Measurements from ENCODE around the gene PLEKHA3.

Gene PLEKHA3

GRCh38 chr2:178542569-178542968 is 62.3 kb downstream of the PLEKHA3 start:
- Histone ChIP-seq H4K20me1 (ENCODE audit: low read depth, low read length) (no peaks in the 10 kb centered on the region), H3K9me2 (replicated peaks; ENCODE audit: insufficient read depth, low read length) (no peaks in the 10 kb centered on the region), H3K27ac (ENCODE audit: low read depth, low read length) (no peak overlapping the region), H3K9ac (ENCODE audit: low read length) (no peak overlapping the region), H3F3A (ENCODE audit: insufficient read depth) (no peaks in the 10 kb centered on the region), H3K36me3 (ENCODE audit: low read length) (peaks cover 6% of the 10 kb centered on the region; the same call in 1 of the 2 replicates), H3K79me2 (ENCODE audit: insufficient read depth, low read length) (no peaks in the 10 kb centered on the region), H3K27me3 (ENCODE audit: low read length) (no peaks in the 10 kb centered on the region), H3K9me3 (ENCODE audit: insufficient read depth, low read length) (no peaks in the 10 kb centered on the region), H3K4me2 (ENCODE audit: low read depth, low read length, poor library complexity, severe bottlenecking) (no peak overlapping the region), H3K4me3 (ENCODE audit: insufficient read depth, low read length, poor library complexity, severe bottlenecking) (no peak overlapping the region), H2AFZ (ENCODE audit: low read depth, low read length, severe bottlenecking) (no peak overlapping the region)
- TF ChIP-seq, protein P1, sequence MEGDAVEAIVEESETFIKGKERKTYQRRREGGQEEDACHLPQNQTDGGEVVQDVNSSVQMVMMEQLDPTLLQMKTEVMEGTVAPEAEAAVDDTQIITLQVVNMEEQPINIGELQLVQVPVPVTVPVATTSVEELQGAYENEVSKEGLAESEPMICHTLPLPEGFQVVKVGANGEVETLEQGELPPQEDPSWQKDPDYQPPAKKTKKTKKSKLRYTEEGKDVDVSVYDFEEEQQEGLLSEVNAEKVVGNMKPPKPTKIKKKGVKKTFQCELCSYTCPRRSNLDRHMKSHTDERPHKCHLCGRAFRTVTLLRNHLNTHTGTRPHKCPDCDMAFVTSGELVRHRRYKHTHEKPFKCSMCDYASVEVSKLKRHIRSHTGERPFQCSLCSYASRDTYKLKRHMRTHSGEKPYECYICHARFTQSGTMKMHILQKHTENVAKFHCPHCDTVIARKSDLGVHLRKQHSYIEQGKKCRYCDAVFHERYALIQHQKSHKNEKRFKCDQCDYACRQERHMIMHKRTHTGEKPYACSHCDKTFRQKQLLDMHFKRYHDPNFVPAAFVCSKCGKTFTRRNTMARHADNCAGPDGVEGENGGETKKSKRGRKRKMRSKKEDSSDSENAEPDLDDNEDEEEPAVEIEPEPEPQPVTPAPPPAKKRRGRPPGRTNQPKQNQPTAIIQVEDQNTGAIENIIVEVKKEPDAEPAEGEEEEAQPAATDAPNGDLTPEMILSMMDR (IDR thresholded peaks at IDR 0.05; ENCODE audit: insufficient read depth, low read length, poor library complexity, severe bottlenecking) = no peak
- no peak for TF ChIP-seq EZH2phosphoT487 (conservative IDR thresholded peaks at IDR 0.05; ENCODE audit: low read length)

DNA sequence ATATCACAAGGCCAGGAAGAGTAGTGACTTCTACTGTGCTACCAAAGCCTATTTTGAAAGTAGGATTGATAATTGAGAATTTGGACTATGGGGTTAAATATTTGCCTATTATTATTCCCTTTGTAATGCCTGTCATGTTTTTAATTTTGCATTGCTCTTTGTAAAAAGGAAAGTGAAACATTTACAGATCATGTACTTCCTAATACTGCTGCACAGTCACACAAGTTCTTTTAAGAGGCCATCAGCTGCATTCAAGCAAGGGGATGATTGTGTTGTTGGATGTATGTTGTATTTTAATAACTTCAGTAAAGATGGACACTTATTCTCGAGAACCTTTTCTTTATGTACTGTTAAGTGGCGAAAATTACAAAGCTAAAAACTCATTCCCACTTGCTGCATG is 70.1 kb downstream of the PLEKHA3 start:
- TF ChIP-seq, protein P1 (IDR thresholded peaks at IDR 0.05; ENCODE audit: insufficient read depth, low read length, poor library complexity, severe bottlenecking) = no peak
- TF ChIP-seq EZH2phosphoT487 (conservative IDR thresholded peaks at IDR 0.05; ENCODE audit: low read length) = no peak
- Histone ChIP-seq H3K4me3 (ENCODE audit: insufficient read depth, low read length, poor library complexity, severe bottlenecking) (no peak overlapping the region), H3K9ac (ENCODE audit: low read length) (no peak overlapping the region), H3K27ac (ENCODE audit: low read depth, low read length) (no peak overlapping the region), H3K4me2 (ENCODE audit: low read depth, low read length, poor library complexity, severe bottlenecking) (no peak overlapping the region), H4K20me1 (ENCODE audit: low read depth, low read length) (no peaks in the 10 kb centered on the region), H2AFZ (ENCODE audit: low read depth, low read length, severe bottlenecking) (no peak overlapping the region), H3K79me2 (ENCODE audit: insufficient read depth, low read length) (no peaks in the 10 kb centered on the region), H3F3A (ENCODE audit: insufficient read depth) (no peaks in the 10 kb centered on the region), H3K27me3 (ENCODE audit: low read length) (no peaks in the 10 kb centered on the region), H3K9me3 (ENCODE audit: insufficient read depth, low read length) (no peaks in the 10 kb centered on the region), H3K9me2 (replicated peaks; ENCODE audit: insufficient read depth, low read length) (no peaks in the 10 kb centered on the region), H3K36me3 (ENCODE audit: low read length) (no peaks in the 10 kb centered on the region)

- H3K36me3 ChIP-seq (ENCODE audit: low read length) = no peaks in the 10 kb centered on the region
- H3K9me3 ChIP-seq (ENCODE audit: insufficient read depth, low read length) = no peaks in the 10 kb centered on the region
- H3K9ac ChIP-seq (ENCODE audit: low read length) = no peak overlapping the region
- H2AFZ ChIP-seq (ENCODE audit: low read depth, low read length, severe bottlenecking) = no peak overlapping the region
- no peaks in the 10 kb centered on the region for H3K9me2 ChIP-seq (replicated peaks; ENCODE audit: insufficient read depth, low read length)
- no peak overlapping the region for H3K4me2 ChIP-seq (ENCODE audit: low read depth, low read length, poor library complexity, severe bottlenecking)
- H3K27ac ChIP-seq (ENCODE audit: low read depth, low read length) = no peak overlapping the region
- no peak overlapping the region for H3K4me3 ChIP-seq (ENCODE audit: insufficient read depth, low read length, poor library complexity, severe bottlenecking)
- no peaks in the 10 kb centered on the region for H3K27me3 ChIP-seq (ENCODE audit: low read length)
- H3K79me2 ChIP-seq (ENCODE audit: insufficient read depth, low read length) = no peaks in the 10 kb centered on the region
- no peaks in the 10 kb centered on the region for H4K20me1 ChIP-seq (ENCODE audit: low read depth, low read length)
- H3F3A ChIP-seq (ENCODE audit: insufficient read depth) = no peaks in the 10 kb centered on the region
- no peak for TF ChIP-seq EZH2phosphoT487 (conservative IDR thresholded peaks at IDR 0.05; ENCODE audit: low read length)
- TF ChIP-seq, protein P1 (IDR thresholded peaks at IDR 0.05; ENCODE audit: insufficient read depth, low read length, poor library complexity, severe bottlenecking) = no peak
Measured at GRCh38 chr2:178553047-178553446, 72.8 kb downstream of the PLEKHA3 start.

Data from SU-DHL-6 (cell line).